Astrocyte of the hippocampus (primary cell): ENCODE measurements around the gene SYNGR3.

Experiments
- DNase-seq: peaks from one replicate; pipeline ENCODE4 v3.0.0; 2011; ENCODE audit warnings: low read depth, low spot score

Gene SYNGR3

DNA sequence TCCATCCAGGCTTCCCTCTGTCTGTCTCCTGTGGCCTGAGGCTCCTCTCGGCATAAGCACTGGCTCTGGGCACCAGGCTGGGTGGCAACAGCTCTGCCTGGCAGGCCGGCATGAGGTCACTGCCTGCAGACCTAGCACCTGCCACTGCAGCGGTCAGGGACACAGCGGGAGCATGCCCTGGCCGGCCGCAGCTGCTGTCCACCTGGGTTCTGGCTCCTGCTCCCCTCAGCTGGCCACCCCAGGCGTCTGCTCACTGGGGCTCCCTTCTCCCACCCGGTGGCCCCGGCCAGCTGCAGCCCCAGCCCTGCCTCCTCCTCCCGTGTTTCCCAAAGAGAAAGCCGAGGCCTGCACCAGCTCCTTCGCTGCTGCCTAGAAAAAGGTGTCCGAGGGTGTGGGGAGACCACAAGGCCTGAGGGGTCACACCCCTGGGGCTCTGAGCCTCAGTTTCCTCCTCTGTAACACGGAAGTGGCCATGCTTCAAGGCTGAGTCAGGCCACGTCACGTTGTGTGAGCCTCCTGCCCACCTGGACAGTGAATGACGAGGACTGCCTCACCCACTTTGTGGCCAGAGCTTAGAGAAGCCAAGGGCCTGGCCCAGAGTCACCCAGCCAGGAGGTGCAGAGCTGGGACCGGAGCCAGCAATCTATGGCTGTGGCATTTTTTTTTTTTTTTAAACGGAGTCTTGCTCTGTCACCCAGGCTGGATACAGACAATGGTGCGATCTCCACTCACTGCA is 51.2 kb downstream of the SYNGR3 start:
- peak; percentile 59 for DNase-seq

DNA sequence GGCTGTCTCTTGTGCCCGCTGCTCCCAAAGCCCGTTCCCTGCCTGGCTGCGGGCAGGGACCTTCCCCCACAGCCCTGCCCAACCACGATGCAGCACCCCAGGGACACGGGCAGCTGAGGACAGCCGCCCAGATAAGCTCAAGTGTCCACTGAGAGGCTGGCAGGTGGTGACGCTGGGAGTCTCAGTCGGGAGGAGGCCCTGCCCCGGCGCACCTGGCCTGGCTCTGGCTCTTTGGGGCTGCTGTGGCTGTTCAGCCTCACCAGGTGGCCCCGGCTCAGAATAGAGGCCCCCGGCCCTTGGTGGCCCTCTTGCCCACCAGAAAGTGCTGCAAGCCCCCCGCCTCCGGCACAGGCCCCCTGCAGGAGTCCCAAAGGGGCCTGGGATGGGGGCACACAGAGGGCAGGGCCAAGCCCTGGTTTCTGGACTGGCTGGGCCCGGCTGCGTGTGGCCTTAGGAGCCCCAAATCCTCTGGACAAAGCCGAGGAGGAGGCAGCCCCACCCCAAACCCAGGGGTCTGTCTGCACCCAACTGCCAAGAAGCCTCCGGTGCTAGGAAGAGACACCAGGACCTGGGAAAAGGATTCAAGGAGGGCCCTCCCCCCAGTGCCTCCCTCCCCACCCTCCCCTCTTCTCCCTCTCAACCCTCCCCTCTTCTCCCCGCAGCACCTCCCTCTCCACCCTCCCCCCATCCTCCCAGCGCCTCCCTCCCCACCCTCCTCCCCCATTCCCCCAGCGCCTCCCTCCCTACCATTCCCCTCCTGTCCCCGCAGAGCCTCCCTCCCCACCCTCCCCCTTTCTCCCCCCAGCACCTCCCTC is 52.6 kb downstream of the SYNGR3 start:
- no peak for DNase-seq

DNA sequence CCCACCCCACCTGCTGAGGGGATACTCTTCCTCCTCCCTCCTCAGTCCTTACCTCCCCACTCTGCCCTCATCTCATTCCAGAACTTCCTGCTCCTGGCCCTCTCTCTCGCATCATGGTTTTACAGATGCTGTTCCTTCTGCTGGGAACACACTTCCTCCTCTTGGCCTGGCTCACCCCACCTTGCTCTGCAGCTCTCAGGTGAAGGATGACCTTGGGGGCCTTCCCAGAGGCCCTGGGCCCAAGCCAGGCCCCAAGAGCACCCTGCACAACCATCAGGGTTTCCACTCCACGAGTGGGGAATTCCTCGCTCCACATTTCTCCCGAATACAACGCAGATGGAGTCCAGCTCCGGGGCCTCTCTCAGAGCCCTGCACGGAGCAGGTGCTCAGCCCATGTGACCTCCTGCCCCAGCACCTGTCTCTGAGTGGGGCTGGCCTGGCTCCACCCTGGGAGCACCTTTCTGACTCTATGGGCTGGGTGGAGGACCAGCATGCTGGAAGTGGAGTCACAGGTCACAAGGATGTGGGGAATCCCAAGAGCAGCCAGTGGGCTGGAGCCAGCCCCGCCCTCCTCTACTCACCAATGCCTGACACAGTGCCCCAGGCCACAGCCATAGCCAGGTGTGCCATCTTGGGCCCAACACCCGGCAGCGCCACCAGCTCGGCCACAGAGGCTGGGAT is 53.4 kb downstream of the SYNGR3 start:
- no peak for DNase-seq
